IPS DF 19.7 (cell line): ENCODE results near the gene LRSAM1.

Experiments used
- DNase-seq: peaks from one replicate; pipeline ENCODE4 v3.0.0-alpha.2; 2013; ENCODE audit warnings: low read depth, low spot score

Gene LRSAM1

GRCh38 chr9:127516835-127517607 lies 65.7 kb downstream of the LRSAM1 start:
- no peak for DNase-seq

- DNase-seq: no peak
These were observed 66.3 kb downstream of the LRSAM1 start for GRCh38 chr9:127517620-127518019.

DNA sequence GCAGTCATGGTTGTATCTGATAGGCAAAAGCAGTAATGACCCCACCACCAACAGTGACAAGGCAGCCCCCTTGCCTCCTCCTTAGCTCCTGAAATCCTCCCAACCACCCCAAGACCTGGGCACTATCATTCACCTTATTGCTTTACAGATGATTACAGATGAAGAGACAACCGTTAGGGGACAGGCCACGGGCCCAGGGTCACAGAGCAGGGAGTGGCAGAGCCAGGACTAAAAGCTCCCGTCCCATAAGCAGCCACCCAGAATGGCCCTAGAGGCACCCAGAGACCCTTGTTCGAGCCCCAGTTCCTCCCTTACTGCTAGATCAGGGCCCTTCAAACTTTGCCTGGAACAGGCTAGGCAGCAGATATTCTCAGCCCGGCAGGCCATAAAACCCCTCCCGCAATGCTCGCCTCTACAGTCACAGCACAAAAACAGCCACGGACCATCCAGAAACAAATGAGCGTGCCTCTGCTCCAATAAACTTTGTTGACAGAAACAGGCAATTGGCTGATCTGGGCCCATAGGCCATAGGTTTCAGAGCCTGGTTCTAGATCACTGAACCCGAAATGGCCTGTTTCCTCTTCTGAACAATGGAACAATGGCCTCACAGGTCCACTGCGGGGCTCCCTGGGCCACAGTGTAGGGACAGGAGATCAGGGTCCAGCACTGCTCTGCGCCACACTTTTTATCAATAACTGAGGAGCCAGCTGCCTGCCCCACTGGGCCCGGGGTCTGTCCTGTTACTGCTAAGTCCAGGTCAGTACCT lies 67.0 kb downstream of the LRSAM1 start:
- DNase-seq: no peak

DNA sequence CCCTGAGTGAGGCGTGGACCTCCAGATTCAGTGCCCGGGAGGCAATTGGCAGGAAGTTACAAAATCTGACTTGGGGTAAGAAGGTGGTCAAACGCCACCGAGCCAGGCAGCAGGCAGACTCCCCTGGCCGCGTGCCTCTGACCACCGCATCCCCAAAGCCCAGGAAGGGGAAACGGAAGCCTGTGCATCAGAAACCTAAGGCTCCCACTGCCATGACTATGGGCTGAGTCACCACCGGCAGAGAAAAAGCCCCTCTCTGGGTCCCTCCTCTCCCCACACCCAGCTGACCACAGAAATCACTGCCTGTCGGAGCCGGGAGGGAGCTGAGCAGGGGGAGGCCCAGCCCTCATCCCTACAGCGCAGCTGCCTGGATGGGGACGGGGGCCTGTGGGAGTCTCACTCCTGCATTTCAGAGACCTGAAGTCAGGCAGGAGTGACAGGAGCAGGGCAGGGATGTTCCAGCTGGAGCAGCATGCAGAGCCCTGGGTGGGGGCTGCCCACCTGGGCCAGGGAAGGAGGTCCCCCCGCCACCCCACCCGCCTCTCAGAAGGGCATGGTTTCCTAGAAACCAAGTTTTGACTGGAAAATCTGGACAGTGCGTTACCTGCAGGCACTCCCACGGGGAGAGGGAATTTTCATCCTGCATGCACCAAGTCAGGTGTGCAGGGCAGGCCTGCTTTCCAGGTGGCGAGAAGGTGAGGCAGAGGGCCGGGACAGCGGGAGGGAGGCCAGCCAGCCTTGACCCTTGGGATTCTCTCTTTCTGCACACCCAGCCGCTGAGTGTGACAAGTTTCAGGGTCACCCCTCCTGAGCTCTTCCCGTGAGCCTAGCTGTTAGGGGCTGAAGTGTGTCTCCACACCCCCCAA lies 68.2 kb downstream of the LRSAM1 start:
- DNase-seq: no peak

GRCh38 chr9:127520941-127521918 lies 69.9 kb downstream of the LRSAM1 start:
- no peak for DNase-seq

DNA sequence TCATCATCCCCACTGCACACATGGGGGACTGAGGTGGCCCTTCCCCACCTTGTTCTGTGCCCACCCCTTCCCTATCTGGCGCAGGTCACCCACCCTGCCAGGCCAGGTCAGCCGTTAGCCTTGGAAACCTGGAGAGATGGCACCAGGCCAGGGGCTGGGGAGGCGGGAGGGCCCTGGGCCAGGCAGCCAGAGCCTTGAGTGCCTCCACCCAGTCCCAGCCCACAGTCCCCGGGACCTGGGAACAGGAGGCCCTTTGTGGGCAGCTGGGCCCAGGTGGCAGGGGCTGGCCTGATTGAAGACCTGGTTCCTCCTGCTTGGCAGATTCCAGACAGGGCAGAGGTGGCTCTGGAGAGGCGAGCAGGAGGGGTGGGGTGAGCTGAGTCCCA lies 70.6 kb downstream of the LRSAM1 start:
- no peak for DNase-seq

GRCh38 chr9:127522727-127523126 lies 71.4 kb downstream of the LRSAM1 start:
- no peak for DNase-seq

- DNase-seq: no peak
These were observed 72.1 kb downstream of the LRSAM1 start for GRCh38 chr9:127523312-127523851.

DNA sequence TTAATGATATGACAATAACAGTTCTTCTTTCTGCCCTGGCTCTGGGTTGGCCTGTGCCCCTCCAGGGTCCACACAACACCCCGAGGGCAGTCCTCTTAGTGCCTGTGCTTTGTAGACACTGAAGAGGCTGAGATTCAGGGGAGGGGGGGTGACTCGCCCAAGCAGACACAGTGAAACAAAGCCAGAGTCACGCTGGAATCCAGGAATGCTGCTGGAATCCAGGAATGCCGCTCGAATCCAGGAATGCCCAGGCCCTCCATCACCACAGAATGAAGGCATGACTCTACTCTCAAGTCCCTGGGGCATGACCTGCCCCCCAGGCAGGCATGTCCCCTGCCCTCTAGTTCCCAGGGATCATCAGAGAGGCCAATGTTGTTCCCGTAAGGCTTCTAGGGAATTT lies 73.1 kb downstream of the LRSAM1 start:
- no peak for DNase-seq

- no peak for DNase-seq
These were observed 74.3 kb downstream of the LRSAM1 start for GRCh38 chr9:127525401-127526188.

DNA sequence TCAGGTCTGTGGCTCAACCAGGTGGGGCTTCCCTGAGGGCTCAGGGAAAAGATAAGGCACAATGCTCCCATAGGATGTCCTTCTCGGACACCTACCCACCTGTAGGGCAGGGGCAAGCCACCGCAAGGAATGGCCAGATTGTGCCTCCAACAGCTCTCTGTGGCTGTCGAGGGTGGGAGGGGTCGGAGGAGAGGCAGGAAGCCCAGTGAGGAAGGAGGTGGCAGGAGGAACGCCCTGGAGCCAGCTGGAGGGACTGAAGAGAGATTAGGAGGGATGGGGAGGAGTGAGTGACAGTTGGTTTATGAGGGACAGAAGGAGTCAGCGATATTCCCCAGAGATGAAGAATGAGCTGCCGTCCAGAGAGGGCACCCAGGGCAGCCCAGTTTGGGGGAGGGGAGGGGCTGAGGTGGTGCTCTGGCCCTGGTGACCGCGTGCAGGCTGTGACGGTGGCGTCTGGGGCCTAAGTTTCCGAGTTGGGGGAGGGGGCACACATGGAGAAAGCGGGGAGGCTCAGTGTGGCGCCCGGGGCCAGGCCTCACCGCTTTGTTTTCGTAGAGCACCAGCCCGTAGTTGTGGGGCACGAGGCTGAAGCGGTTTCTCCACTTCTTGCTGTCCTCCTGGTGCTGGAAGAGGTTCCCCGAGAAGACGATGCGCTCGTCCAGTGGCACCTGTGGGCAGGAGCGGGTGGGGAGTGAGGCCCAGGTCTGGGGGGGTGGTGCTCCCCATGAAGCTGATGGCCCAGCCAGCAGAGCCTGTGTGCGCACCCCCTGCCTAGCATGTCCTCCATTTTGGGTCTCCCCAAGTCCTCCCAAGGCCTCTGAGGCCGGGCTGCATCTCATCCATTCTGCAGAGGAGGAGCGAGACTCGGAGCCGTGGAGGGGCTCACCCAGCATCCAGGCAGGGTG lies 75.6 kb downstream of the LRSAM1 start:
- no peak for DNase-seq

- DNase-seq: no peak
These were observed 76.4 kb downstream of the LRSAM1 start for GRCh38 chr9:127527560-127528268.

- DNase-seq: no peak
These were observed 77.3 kb downstream of the LRSAM1 start for GRCh38 chr9:127528422-127529251.

DNA sequence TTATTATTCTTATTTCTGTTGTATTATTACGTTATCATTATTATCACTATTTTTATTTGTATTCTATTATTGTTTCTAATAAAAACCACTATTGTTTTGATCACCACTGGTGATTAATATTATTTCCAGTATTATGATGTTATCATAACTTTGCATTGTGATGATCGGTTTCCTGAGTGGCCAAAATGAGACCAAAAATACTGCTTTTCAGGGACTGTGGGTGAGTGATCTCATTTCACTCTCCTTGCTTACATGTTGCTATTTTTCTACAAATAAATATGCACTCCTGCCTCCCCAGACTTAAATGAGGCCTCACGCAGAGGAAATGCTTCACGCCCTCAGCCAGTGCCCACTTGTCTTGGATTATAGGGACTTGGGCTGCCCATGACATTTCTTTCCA lies 78.4 kb downstream of the LRSAM1 start:
- DNase-seq: no peak

GRCh38 chr9:127530206-127530941 lies 79.1 kb downstream of the LRSAM1 start:
- no peak for DNase-seq

DNA sequence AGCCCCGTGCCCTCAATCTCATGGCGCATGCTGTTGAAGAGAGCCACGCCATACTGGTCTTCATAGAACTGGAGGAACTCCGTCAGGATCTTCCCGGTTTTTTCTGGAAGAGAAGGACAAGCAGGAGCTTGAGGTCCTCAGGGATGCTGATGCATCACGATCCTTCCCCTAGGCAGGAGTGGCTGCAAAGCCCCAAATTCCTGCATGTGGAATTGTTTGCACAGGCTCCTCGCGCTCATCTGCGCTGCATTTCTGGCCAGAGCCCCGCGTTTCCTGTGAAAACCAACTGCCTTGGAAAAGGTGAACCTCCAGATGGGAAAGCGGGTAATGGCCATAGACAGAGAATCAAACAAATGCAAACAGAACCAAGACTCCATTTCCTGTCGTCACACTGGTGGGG lies 80.4 kb downstream of the LRSAM1 start:
- DNase-seq: no peak
